ENCODE measurements around the gene APBA1.
"Not testable (repeated sequence)": the region's sequence is repeated elsewhere in the genome, so short reads cannot be mapped to it uniquely, and the experiment has no call there.

The APBA1 gene

GRCh38 chr9:69603656-69604055 lies 68.5 kb downstream of the APBA1 start:
- DNase-seq, result no peak

GRCh38 chr9:69602773-69603172 lies 69.4 kb downstream of the APBA1 start:
- DNase-seq, result no peak

- no peak for DNase-seq
These were observed 70.5 kb downstream of the APBA1 start for GRCh38 chr9:69601698-69602097.

- DNase-seq, result no peak
These were observed 71.7 kb downstream of the APBA1 start for GRCh38 chr9:69600314-69601047.

- no peak for DNase-seq
These were observed 72.8 kb downstream of the APBA1 start for GRCh38 chr9:69599232-69599971.

- DNase-seq, result not testable (repeated sequence)
These were observed 75.3 kb downstream of the APBA1 start for GRCh38 chr9:69596906-69597305.

GRCh38 chr9:69594180-69594579 lies 78.0 kb downstream of the APBA1 start:
- no peak for DNase-seq

GRCh38 chr9:69593756-69594155 lies 78.4 kb downstream of the APBA1 start:
- no peak for DNase-seq

- no peak for DNase-seq
These were observed 78.9 kb downstream of the APBA1 start for GRCh38 chr9:69593301-69593700.

- no peak for DNase-seq
These were observed 81.9 kb downstream of the APBA1 start for GRCh38 chr9:69590266-69590665.

- no peak for DNase-seq
These were observed 83.0 kb downstream of the APBA1 start for GRCh38 chr9:69589156-69589555.

- no peak for DNase-seq
These were observed 86.6 kb downstream of the APBA1 start for GRCh38 chr9:69585571-69585970.

- DNase-seq, result no peak
These were observed 87.4 kb downstream of the APBA1 start for GRCh38 chr9:69584759-69585158.

- no peak for DNase-seq
These were observed 88.4 kb downstream of the APBA1 start for GRCh38 chr9:69583645-69584234.

GRCh38 chr9:69582544-69583297 lies 89.5 kb downstream of the APBA1 start:
- no peak for DNase-seq

- DNase-seq, result no peak
These were observed 90.2 kb downstream of the APBA1 start for GRCh38 chr9:69582018-69582417.

GRCh38 chr9:69580582-69581214 lies 91.5 kb downstream of the APBA1 start:
- DNase-seq, result no peak

- no peak for DNase-seq
These were observed 92.2 kb downstream of the APBA1 start for GRCh38 chr9:69579760-69580581.

- no peak for DNase-seq
These were observed 93.0 kb downstream of the APBA1 start for GRCh38 chr9:69579032-69579758.

- no peak for DNase-seq
These were observed 94.1 kb downstream of the APBA1 start for GRCh38 chr9:69578026-69578425.

- DNase-seq, result no peak
These were observed 95.0 kb downstream of the APBA1 start for GRCh38 chr9:69577123-69577522.

Measured in stimulated activated naive CD4-positive, alpha-beta T cell treated with Interleukin-2 at 50 U/mL for 16 hours (primary cell).